Hematopoietic multipotent progenitor cell (in vitro differentiated cells): Measurements from ENCODE around the gene TACR1. TPM values are rescaled to one million over a fixed set of nuclear protein-coding genes. Genes with fewer than 3 reads are reported as not detected.
A peak's percentile ranks its signal among the peaks of the same experiment; 100 is the strongest.
"Not testable (repeated sequence)": the region's sequence is repeated elsewhere in the genome, so short reads cannot be mapped to it uniquely, and the experiment has no call there.

ENCODE experiments used
- DNase-seq, 3 donors: peaks; one replicate each; pipeline ENCODE4 v3.0.0-alpha.2; 2011 to 2015; ENCODE audit warnings: low read depth in 2 of 3, low spot score in 2 of 3
- total RNA-seq: library from RNA; depleted of rRNA; stranded (reverse); fragments of >200 nt; gene quantifications from one replicate; pipeline ENCODE4 v1.2.3, GENCODE V29; 2012

TACR1 gene
- total RNA-seq, 1 donor: under 0.01 TPM

- DNase-seq: no peak
These were observed 4.1 kb downstream of the TACR1 start for GRCh38 chr2:75195076-75195691.

GRCh38 chr2:75194184-75194868, 5.0 kb downstream of the TACR1 start:
- peak in 2 of 3 donors; percentile 5 to 55 for DNase-seq

GRCh38 chr2:75192496-75192895, 6.8 kb downstream of the TACR1 start:
- no peak for DNase-seq

GRCh38 chr2:75190271-75190990, 8.9 kb downstream of the TACR1 start:
- no peak for DNase-seq

GRCh38 chr2:75186821-75187220, 12.5 kb downstream of the TACR1 start:
- no peak for DNase-seq

GRCh38 chr2:75182606-75183005, 16.7 kb downstream of the TACR1 start:
- no peak for DNase-seq

- DNase-seq: no peak
These were observed 18.8 kb downstream of the TACR1 start for GRCh38 chr2:75180476-75180875.

GRCh38 chr2:75177427-75177826, 21.9 kb downstream of the TACR1 start:
- DNase-seq: no peak

GRCh38 chr2:75175456-75175855, 23.9 kb downstream of the TACR1 start:
- DNase-seq: no peak

GRCh38 chr2:75174981-75175380, 24.3 kb downstream of the TACR1 start:
- DNase-seq: no peak

- DNase-seq: no peak
These were observed 24.8 kb downstream of the TACR1 start for GRCh38 chr2:75174519-75174918.

GRCh38 chr2:75173740-75174139, 25.6 kb downstream of the TACR1 start:
- no peak for DNase-seq

- DNase-seq: not testable (repeated sequence)
These were observed 27.9 kb downstream of the TACR1 start for GRCh38 chr2:75171423-75171822.

GRCh38 chr2:75170889-75171288, 28.4 kb downstream of the TACR1 start:
- DNase-seq: no peak

GRCh38 chr2:75168186-75168585, 31.1 kb downstream of the TACR1 start:
- no peak for DNase-seq

- no peak for DNase-seq
These were observed 32.8 kb downstream of the TACR1 start for GRCh38 chr2:75166491-75166890.

GRCh38 chr2:75162897-75163296, 36.4 kb downstream of the TACR1 start:
- no peak for DNase-seq

- no peak for DNase-seq
These were observed 37.1 kb downstream of the TACR1 start for GRCh38 chr2:75162259-75162658.

- peak in 2 of 3 donors; percentile 9 to 32 for DNase-seq
These were observed 41.9 kb downstream of the TACR1 start for GRCh38 chr2:75157435-75157834.

GRCh38 chr2:75155115-75155514, 44.2 kb downstream of the TACR1 start:
- DNase-seq: no peak

- no peak for DNase-seq
These were observed 46.1 kb downstream of the TACR1 start for GRCh38 chr2:75153221-75153620.

- peak in 1 of 3 donors; percentile 26 for DNase-seq
These were observed 47.1 kb downstream of the TACR1 start for GRCh38 chr2:75152243-75152642.
